Stomach (tissue), 4 donors: ENCODE measurements around the gene DOK3.

Experiments
- EP300 ChIP-seq: sonication (generic); formaldehyde crosslinking; IDR thresholded peaks from one replicate; pipeline ENCODE4 v1.6.1; 2017; ENCODE audit warnings: antibody characterized with exemption
- POLR2A ChIP-seq, 4 donors: fragments of 450-650 bp; IDR thresholded peaks; one replicate each; pipeline ENCODE4 v1.6.1; 2016; ENCODE audit warnings: antibody characterized with exemption in 4 of 4, control low read depth in 2 of 4, mild to moderate bottlenecking in 1 of 4, moderate library complexity in 1 of 4
- POLR2AphosphoS5 ChIP-seq, 3 donors: sonication (generic); formaldehyde crosslinking; IDR thresholded peaks; one replicate each; pipeline ENCODE4 v1.6.1; 2016; ENCODE audit warnings: antibody characterized with exemption in 3 of 3
- TF ChIP-seq, protein P1 (sequence below), 7 experiments: fragments of 450-650 bp in 4 of 7; fragments of 200-600 bp in 3 of 7; sonication (generic) in 3 of 7; IDR thresholded peaks; one replicate each; pipeline ENCODE4 v1.5.1; 2016 to 2019; ENCODE audit warnings: antibody characterized with exemption in 7 of 7, control low read depth in 2 of 7, mild to moderate bottlenecking in 1 of 7

DNA sequence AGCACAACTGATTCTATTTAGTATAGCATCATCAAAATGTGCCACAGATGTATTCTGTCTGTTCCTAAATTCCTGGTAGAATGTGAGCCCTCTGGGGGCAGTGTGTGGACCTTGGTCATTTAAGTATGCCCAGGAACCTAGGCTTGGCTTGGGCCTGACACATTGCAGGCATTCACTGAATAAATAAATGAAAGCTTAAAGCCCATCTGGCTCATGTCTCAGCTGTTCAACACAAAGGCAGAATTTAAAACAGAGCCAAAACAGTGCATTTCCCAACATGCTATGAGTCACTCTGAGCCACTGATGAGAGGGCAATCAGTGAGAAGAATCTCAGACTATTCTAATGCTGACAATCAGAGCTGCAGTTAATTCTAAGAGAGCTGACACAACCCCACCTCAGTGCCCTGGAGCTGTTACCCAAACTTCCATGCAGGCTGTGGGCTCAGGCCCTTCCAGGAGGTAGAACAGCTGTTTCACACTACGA, 36.7 kb upstream of the DOK3 start:
- TF ChIP-seq, protein P1, sequence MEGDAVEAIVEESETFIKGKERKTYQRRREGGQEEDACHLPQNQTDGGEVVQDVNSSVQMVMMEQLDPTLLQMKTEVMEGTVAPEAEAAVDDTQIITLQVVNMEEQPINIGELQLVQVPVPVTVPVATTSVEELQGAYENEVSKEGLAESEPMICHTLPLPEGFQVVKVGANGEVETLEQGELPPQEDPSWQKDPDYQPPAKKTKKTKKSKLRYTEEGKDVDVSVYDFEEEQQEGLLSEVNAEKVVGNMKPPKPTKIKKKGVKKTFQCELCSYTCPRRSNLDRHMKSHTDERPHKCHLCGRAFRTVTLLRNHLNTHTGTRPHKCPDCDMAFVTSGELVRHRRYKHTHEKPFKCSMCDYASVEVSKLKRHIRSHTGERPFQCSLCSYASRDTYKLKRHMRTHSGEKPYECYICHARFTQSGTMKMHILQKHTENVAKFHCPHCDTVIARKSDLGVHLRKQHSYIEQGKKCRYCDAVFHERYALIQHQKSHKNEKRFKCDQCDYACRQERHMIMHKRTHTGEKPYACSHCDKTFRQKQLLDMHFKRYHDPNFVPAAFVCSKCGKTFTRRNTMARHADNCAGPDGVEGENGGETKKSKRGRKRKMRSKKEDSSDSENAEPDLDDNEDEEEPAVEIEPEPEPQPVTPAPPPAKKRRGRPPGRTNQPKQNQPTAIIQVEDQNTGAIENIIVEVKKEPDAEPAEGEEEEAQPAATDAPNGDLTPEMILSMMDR (IDR thresholded peaks at IDR 0.05), result no peak
- peak; percentile 71 to 94 (median 80) for TF ChIP-seq POLR2AphosphoS5 (IDR thresholded peaks at IDR 0.05)
- TF ChIP-seq EP300, result peak; percentile 67
- no peak for TF ChIP-seq POLR2A (IDR thresholded peaks at IDR 0.05)
